Endothelial cell of umbilical vein (primary cell): ENCODE measurements around the gene ITIH3.

Source experiments
- CTCF ChIP-seq, 2 donors: IDR thresholded peaks; 1 replicate in 1 of 2; 2 replicates in 1 of 2; pipeline ENCODE4 v1.5.1; 2011; ENCODE audit warnings: low read length in 2 of 2, mild to moderate bottlenecking in 2 of 2, moderate library complexity in 2 of 2, control low read depth in 1 of 2, inconsistent platforms in 1 of 2, low read depth in 1 of 2; ENCODE audit not compliant: insufficient read depth in 1 of 2; ENCODE audit errors: extremely low read depth in 1 of 2
- EZH2 ChIP-seq: IDR thresholded peaks from 2 replicates; pipeline ENCODE4 v1.6.1; 2012; ENCODE audit warnings: borderline replicate concordance, low read depth, mild to moderate bottlenecking, moderate library complexity, low read length, inconsistent platforms; ENCODE audit not compliant: severe bottlenecking
- JUN ChIP-seq: IDR thresholded peaks from 2 replicates; pipeline ENCODE4 v1.6.1; 2011; ENCODE audit warnings: borderline replicate concordance, low read depth; ENCODE audit not compliant: insufficient read length, insufficient read depth
- POLR2A ChIP-seq: IDR thresholded peaks from 2 replicates; pipeline ENCODE4 v1.6.1; 2012; ENCODE audit warnings: low read depth, mild to moderate bottlenecking, control low read depth, low read length
- POLR2AphosphoS5 ChIP-seq: IDR thresholded peaks from 2 replicates; pipeline ENCODE4 v1.6.1; 2012; ENCODE audit warnings: low read depth, mild to moderate bottlenecking, control low read depth, low read length, moderate library complexity; ENCODE audit not compliant: insufficient read depth

GRCh38 chr3:52843881-52844280 is 49.3 kb downstream of the ITIH3 start:
- TF ChIP-seq CTCF (IDR thresholded peaks at IDR 0.05; ENCODE audit: extremely low read depth in 1 of 2, insufficient read depth in 1 of 2, low read depth in 1 of 2, low read length in 2 of 2): no peak
- no peak for TF ChIP-seq POLR2A
- no peak for TF ChIP-seq EZH2
- no peak for TF ChIP-seq POLR2AphosphoS5
- no peak for TF ChIP-seq JUN
